Left lung (tissue), 10 donors: ENCODE data around the gene MON2. TPM values are rescaled to one million over a fixed set of nuclear protein-coding genes. Genes with fewer than 3 reads are reported as not detected.

Experiments
- ATAC-seq: fragments of 200-7000 bp; cut with Tn5 transposase; one replicate; pipeline ENCODE4 v1.9.1; 2020; ENCODE audit warnings: moderate library complexity
- DNase-seq, 4 donors: peaks; one replicate each; pipeline ENCODE4 v3.0.0-alpha.2; 2013 to 2020
- H3K27ac ChIP-seq, 2 donors: fragments of 200-600 bp; sonication (generic) in 1 of 2; one replicate each; pipeline versions ENCODE4 v1.5.0 to v1.8.0; 2020 to 2021
- H3K27me3 ChIP-seq, 2 donors: fragments of 200-600 bp; sonication (generic) in 1 of 2; one replicate each; pipeline versions ENCODE4 v1.5.0 to v1.8.0; 2020 to 2021
- H3K36me3 ChIP-seq, 2 donors: fragments of 200-600 bp; sonication (generic) in 1 of 2; one replicate each; pipeline versions ENCODE4 v1.5.0 to v1.8.0; 2020 to 2021
- H3K4me1 ChIP-seq, 2 donors: fragments of 200-600 bp; one replicate each; pipeline ENCODE4 v1.8.0; 2021
- H3K4me3 ChIP-seq, 2 donors: fragments of 200-600 bp; sonication (generic) in 1 of 2; one replicate each; pipeline versions ENCODE4 v1.5.0 to v1.8.0; 2020 to 2021; ENCODE audit warnings: mild to moderate bottlenecking in 1 of 2
- H3K9me3 ChIP-seq, 2 donors: fragments of 200-600 bp; sonication (generic) in 1 of 2; one replicate each; pipeline versions ENCODE4 v1.5.0 to v1.8.0; 2020 to 2021
- intact Hi-C, 2 donors: fragments of 100-400 bp; cut with DNase I; formaldehyde crosslinking; loops; one replicate each; pipeline versions ENCODE4 v1.11.2 to v1.14.2; 2022
- polyA plus RNA-seq, 6 donors: library from polyadenylated mRNA; unstranded; fragments of 120-200 nt; gene quantifications; one replicate each; pipeline ENCODE4 v1.2.1, GENCODE V29; 2013; ENCODE audit not compliant: insufficient read length in 6 of 6
- total RNA-seq, 2 donors: library from RNA; stranded (reverse); fragmentation: NEBNext Ultra II Directional; extraction: Animal tissue kit (Norgen Biotek cat#: 25700); gene quantifications; one replicate each; pipeline ENCODE4 v1.2.1, GENCODE V29; 2021
- TF ChIP-seq, protein P1 (sequence below), 2 donors: fragments of 200-600 bp; sonication (generic) in 1 of 2; IDR thresholded peaks; one replicate each; pipeline versions ENCODE4 v1.5.0 to v1.8.0; 2021; ENCODE audit warnings: antibody characterized with exemption in 2 of 2
- donor health status: DM: no; HTN: yes; CAD: no.
- donor health status: DM: no; HTN: no; CAD: no.

MON2 gene
- total and polyA plus RNA-seq, 8 donors = 48.5 to 96.2 (median 79.2) TPM

DNA sequence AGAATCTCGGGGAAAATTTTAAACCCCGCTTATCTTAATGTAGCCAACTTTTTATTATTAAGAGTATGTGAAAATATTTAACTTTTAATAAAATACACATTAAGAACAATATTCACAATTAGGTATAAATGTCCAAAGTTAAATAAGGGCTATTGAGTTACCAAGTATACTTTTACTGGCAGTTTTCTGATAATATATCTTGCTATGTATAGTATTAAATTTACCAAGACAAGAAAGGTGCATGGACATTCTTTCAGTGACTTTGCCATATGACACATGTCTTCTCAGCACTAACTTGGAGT, 115.4 kb downstream of the MON2 start:
- H3K4me1 ChIP-seq = no peaks in the 10 kb centered on the region
- intact Hi-C loops = loop anchor here in 1 of 2 donors (5.0 kb wide), 1 partner anchor 215 kb away; no protein-coding TSS in a partner anchor

DNA sequence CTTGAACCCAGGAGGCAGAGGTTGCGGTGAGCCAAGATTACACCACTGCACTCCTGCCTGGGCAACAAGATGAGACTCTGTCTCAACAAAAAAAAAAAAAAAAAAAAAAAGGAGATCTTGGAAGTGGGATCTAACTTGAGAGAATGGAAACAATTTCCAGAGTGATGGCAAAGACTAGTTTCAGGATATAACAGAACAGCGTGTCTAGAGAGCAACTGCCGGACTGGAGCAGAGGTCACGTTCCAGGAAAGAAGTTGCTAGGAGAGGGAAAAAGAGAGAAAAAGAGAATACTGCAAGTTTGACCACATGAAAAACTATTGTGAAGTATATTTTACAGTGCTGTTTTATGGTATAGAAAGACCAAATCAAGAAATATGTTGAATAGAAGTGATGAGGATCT, 118.0 kb downstream of the MON2 start:
- TF ChIP-seq, protein P1, sequence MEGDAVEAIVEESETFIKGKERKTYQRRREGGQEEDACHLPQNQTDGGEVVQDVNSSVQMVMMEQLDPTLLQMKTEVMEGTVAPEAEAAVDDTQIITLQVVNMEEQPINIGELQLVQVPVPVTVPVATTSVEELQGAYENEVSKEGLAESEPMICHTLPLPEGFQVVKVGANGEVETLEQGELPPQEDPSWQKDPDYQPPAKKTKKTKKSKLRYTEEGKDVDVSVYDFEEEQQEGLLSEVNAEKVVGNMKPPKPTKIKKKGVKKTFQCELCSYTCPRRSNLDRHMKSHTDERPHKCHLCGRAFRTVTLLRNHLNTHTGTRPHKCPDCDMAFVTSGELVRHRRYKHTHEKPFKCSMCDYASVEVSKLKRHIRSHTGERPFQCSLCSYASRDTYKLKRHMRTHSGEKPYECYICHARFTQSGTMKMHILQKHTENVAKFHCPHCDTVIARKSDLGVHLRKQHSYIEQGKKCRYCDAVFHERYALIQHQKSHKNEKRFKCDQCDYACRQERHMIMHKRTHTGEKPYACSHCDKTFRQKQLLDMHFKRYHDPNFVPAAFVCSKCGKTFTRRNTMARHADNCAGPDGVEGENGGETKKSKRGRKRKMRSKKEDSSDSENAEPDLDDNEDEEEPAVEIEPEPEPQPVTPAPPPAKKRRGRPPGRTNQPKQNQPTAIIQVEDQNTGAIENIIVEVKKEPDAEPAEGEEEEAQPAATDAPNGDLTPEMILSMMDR (IDR thresholded peaks at IDR 0.05) = no peak
- ATAC-seq (no peak), DNase-seq (no peak)
- Histone ChIP-seq H3K27ac (no peak overlapping the region), H3K9me3 (no peaks in the 10 kb centered on the region), H3K4me3 (no peak overlapping the region), H3K36me3 (peaks cover 0 to 29% of the 10 kb centered on the region in 2 donors), H3K4me1 (no peaks in the 10 kb centered on the region), H3K27me3 (no peaks in the 10 kb centered on the region)
- intact Hi-C loops = loop anchor here in 1 of 2 donors (5.0 kb wide), 1 partner anchor 213 kb away; no protein-coding TSS in a partner anchor

More for the DNA sequence above, 115.4 kb downstream of the MON2 start:
- DNase-seq (no peak), ATAC-seq (no peak)
- Histone ChIP-seq H3K36me3 (peaks cover 0 to 11% of the 10 kb centered on the region in 2 donors), H3K9me3 (no peaks in the 10 kb centered on the region), H3K27me3 (no peaks in the 10 kb centered on the region), H3K27ac (no peak overlapping the region), H3K4me3 (no peak overlapping the region)
- TF ChIP-seq, protein P1 (IDR thresholded peaks at IDR 0.05) = peak in 1 of 2 donors; percentile 3

DNA sequence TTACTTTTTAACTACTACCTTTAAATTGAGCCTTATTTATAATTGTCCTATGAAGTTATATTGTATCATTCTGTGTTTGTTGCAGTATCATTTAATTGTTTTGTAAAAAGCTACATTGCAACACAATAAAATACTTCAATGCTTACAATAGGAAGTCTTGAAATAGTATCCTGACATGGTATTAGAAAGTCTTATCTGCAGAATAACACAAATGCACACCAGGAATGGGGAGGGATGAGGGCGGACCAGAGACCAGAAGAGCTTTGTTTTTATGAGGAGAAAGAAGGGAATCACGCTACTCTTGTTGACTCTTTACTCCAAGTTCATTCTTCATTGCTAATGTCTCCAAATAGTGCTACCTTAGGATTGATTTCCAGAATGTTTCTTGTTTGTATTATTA, 120.2 kb downstream of the MON2 start:
- Histone ChIP-seq H3K27me3 (no peaks in the 10 kb centered on the region), H3K27ac (no peak overlapping the region), H3K4me3 (no peak overlapping the region), H3K9me3 (no peaks in the 10 kb centered on the region), H3K36me3 (peaks cover 0 to 42% of the 10 kb centered on the region in 2 donors), H3K4me1 (no peaks in the 10 kb centered on the region)
- DNase-seq (no peak), ATAC-seq (no peak)
- intact Hi-C loops = no loop called here
- TF ChIP-seq, protein P1 (IDR thresholded peaks at IDR 0.05) = no peak

DNA sequence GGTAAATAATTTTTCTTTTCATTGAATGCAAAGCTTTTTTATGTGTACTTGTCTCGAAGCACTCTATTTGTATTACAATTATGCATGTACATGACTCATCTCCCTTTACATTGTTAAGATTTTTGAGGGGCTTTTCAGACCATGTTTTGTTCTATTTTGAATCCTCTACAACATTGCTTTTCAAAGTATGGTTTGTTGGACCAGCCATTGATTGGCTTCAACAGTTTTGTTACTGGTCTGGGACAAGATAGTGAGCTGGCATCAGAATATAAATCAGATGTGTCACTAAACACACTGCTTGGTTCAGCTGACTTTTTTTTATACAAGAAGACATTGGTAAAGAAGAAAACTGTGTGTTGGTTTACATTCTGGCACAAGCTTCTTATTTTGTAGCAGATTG, 122.3 kb downstream of the MON2 start:
- DNase-seq (no peak), ATAC-seq (no peak)
- Histone ChIP-seq H3K36me3 (peaks cover 0 to 42% of the 10 kb centered on the region in 2 donors), H3K4me3 (no peak overlapping the region), H3K4me1 (no peaks in the 10 kb centered on the region), H3K9me3 (no peaks in the 10 kb centered on the region), H3K27me3 (no peaks in the 10 kb centered on the region), H3K27ac (no peak overlapping the region)
- TF ChIP-seq, protein P1 (IDR thresholded peaks at IDR 0.05) = no peak
- intact Hi-C loops = no loop called here

DNA sequence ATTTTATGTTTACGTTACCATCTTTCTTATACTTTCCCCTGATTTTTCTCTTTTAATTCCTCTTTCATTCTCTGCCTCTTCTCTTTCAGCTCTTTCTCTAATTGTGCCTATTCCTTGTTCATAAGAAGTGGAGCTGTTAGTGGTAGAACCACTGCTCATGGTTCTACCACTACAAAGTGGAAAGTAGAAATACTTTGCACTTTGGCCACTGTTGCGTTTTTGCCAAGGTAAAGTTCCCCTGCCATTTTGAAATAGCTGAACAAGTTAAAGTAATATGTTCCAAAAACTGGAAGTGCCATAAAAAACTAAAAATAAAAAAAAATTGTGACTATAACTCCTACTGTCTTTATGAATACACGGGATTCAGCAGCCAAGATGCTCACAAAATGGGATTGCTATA, 130.6 kb downstream of the MON2 start:
- H3K4me3 ChIP-seq = no peak overlapping the region
- no peaks in the 10 kb centered on the region for H3K27me3 ChIP-seq
- no peaks in the 10 kb centered on the region for H3K9me3 ChIP-seq
- intact Hi-C loops = no loop called here
- DNase-seq (no peak), ATAC-seq (no peak)
- H3K27ac ChIP-seq = no peak overlapping the region
- peaks cover 3 to 10% of the 10 kb centered on the region in 2 donors for H3K4me1 ChIP-seq
- no peaks in the 10 kb centered on the region for H3K36me3 ChIP-seq
- TF ChIP-seq, protein P1 (IDR thresholded peaks at IDR 0.05) = no peak
